GM19372 (cell line): ENCODE results near the gene LIPC.

Experiments used
- ATAC-seq: cut with Tn5 transposase; IDR thresholded peaks from one replicate; pipeline ENCODE4 v1.9.1; 2021; ENCODE audit warnings: mild to moderate bottlenecking, low read depth, moderate library complexity; ENCODE audit not compliant: unreplicated experiment

The LIPC gene

DNA sequence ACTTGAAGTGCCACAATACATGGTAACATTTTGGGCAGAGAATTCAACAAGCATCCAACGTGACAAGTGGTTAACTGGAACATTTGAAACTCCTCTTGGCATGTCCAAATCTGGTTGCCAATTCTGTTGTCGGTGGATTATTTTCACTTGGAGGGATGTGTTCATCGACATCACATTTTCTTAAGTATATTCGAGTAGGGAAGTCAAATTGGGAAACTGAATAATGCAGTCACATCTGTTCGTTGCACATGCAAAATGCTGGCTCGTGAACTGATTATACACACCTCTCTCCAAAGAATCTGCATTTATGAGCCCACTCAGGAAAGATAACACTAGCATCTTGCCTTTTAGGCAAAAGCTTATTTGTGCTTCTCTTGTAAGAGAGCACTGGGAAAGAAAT lies 139.7 kb downstream of the LIPC start:
- ATAC-seq, result no peak

GRCh38 chr15:58572521-58572920 lies 140.7 kb downstream of the LIPC start:
- ATAC-seq, result no peak

DNA sequence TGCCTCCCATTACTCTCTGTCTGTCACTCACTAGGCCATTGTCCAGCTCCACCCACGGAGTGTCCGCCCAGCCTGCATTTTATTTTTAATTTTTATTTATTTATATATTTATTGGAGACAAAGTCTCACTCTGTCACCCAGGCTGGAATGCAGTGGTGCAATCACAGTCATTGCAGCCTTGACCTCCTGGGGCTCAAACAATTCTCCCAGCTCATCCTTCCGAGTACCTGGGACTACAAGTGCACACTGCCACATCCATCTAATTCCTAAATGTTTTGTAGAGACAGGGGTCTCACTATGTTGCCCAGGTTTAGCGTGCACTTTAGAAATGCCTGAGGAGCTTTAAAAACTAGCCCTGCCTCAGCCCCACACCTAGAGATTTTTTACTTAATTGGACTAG lies 141.5 kb downstream of the LIPC start:
- ATAC-seq, result no peak

GRCh38 chr15:58574631-58575030 lies 142.8 kb downstream of the LIPC start:
- ATAC-seq, result no peak

DNA sequence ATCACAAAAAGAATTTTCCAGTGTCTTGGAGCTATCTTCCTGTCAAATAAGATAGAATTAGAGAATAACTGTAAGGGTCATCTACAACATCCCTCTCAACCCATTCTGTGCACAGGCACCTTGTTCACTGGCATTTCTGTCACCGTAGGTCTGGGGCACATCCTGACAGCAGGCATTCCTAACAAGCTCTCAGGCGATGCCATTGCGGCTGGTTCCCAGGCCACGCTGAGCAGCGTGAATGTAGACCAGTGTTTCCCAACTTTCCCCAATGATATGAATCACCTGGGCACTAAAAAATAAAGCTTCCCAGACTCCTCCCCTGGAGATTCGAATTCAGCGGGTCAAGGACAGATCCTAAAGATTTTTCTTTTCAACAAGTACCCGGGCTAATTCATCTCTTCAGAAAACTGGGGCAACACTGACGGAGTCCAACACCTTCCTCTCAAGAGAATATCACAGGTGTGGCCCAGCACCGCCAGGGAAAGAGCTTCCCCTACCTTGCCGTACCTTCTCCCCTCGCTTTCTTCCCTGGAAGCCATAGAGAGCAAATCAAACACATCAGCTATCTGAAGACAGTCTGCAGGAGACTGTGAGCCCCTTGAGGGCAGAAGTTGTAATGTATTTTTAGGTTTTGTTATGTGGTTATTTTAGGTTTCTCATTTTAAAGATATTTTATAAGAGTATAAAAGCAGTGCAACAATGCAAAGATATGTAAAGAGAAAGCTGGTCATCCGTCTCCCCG lies 143.4 kb downstream of the LIPC start:
- ATAC-seq, result no peak

GRCh38 chr15:58576657-58577056 lies 144.9 kb downstream of the LIPC start:
- no peak for ATAC-seq

- ATAC-seq, result no peak
These were observed 150.4 kb downstream of the LIPC start for GRCh38 chr15:58582160-58582559.

GRCh38 chr15:58583171-58583908 lies 151.5 kb downstream of the LIPC start:
- ATAC-seq, result no peak

GRCh38 chr15:58584789-58585461 lies 153.1 kb downstream of the LIPC start:
- no peak for ATAC-seq

- ATAC-seq, result no peak
These were observed 154.1 kb downstream of the LIPC start for GRCh38 chr15:58585693-58586443.

DNA sequence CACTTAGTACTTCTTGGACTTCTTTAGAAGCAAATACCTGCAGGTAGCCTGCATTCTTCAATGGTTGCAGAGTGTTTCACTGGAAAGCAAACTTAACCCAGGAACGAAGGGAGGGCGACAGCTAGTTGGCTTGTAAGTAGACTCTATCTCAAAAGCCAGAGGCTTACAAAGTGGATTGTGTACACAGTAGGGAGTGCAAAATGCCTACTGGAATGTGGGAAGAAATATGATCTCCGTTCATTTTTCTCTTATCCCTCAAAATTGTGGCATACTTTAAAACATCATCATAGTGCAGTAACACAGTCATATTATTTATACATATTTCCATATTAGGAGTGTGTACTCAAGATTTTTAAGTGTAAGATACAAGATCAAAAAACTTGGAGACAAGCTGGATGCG lies 155.7 kb downstream of the LIPC start:
- no peak for ATAC-seq

GRCh38 chr15:58588096-58588495 lies 156.3 kb downstream of the LIPC start:
- ATAC-seq, result no peak

DNA sequence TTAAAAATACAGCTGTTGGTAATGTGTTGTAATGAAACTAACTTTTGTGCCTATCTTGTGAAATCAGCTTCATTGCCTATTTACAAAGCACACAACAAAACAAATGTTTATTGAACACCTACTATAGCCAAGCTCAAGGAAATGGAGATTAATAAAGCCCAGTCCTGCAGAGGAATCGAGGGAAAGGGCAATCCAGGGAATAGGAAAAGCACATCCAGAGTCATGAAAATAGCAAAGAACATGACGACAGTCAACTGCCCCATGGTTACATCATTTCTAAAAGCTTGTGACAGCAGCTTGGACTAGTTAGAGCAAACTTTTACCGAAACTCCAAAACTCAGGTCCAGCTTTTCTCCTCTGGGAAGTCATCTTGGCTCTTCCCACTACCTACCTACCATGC lies 157.3 kb downstream of the LIPC start:
- ATAC-seq, result no peak

DNA sequence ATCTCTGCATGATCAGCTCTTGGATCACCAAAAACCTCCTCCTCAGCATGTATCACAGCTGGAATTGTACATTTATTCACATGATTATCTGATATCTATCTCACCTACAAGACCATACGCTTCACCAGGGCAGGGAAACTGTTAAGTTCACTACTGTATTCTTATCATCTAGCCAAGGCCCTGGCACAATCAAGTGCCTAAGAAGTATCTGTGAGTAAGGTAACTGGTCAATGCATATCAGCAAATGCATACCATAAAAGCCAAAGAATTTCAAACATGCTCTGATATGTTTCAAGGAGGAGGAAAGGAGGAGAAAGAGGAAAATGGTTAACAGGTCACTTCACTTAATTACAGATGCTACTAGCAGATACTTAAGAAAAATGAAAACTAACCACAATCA lies 158.4 kb downstream of the LIPC start:
- ATAC-seq, result no peak

DNA sequence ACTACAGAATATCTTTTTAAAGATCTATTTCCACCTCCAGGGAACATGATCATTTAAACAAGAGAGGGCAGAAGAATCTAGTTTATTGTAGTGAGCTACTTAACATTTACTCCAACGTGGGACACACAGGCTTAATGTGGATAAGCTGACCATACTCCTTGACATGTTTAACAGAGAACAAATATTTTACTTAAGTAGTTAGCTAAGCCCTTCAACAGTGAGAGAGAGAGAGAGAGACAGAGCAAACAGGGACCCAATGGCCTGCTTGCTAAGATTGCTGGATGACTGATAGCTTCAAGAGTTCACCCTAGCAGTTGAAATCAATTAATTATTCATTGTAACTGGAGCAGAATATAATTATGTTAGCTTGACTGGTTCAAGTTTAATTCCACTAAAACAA lies 159.1 kb downstream of the LIPC start:
- no peak for ATAC-seq

GRCh38 chr15:58593870-58594269 lies 162.1 kb downstream of the LIPC start:
- ATAC-seq, result no peak

DNA sequence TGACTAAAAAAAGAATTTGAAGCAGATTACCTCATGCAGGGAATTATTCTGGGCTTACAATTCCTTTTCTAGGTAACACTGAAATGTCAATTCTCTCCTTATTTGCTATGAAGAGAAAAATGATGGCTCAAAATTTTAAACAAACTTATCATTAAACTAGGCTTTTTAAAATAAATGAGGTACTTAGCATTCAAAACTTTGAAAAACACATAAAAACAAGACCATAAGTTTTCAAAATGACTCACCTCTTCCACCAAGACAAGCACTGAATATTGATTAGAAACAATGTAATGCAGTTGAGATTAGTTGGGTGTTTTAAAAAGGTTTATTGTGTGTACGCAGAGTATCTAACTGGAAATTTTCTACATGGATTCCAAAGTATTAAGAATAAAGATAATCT lies 163.1 kb downstream of the LIPC start:
- ATAC-seq, result no peak

DNA sequence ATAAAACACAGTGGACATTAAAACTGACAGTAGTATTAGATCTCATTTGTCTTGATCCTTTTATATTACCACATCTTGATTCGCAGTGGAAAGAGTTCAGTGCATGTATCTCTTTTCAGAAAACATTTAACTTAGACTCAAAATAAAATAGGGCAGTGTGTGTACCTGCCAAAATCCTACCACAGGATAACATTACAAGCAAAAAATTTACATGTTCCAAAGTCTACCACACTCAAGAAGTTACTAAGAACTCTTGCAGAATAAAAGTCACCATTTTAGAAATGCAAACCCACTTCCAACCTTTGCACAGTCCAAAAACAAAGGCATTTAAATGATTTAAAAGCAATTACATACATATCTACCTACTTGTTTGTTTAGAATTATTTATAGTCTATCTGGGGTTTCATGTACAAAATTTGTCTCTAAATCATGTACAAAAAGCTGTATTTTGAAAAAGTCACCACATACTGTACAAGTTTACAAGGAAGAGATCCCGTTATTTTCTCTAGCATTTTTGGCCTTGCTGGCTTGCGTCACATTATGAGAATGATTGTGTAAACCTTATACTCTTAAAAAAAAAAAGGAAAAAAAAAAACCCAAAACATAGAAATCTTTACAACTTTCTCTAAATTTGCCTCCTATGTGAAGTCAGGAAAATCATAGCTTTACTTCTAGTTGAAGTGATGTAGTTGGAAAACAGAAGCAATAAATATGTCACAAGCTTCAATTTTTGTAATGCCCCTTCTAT lies 163.9 kb downstream of the LIPC start:
- ATAC-seq, result no peak

- no peak for ATAC-seq
These were observed 166.4 kb downstream of the LIPC start for GRCh38 chr15:58597943-58598828.
